Small intestine (tissue), 7 donors: ENCODE results near the gene FLT3. TPM values are rescaled to one million over a fixed set of nuclear protein-coding genes. Genes with fewer than 3 reads are reported as not detected.

Experiments
- DNase-seq, 2 donors: peaks; one replicate each; pipeline versions ENCODE4 v3.0.0 to v3.0.0-alpha.2; 2013
- FAIRE-seq: peaks from 2 replicates; lab custom pipeline; 2012; peaks lifted over from hg19 to GRCh38; lab: Jason Lieb, UNC
- H3K27ac ChIP-seq, 3 donors: one replicate each; pipeline ENCODE4 v1.5.1; 2013; ENCODE audit warnings: low read length in 2 of 3, mild to moderate bottlenecking in 2 of 3, control low read depth in 1 of 3, inconsistent platforms in 1 of 3, low read depth in 1 of 3, moderate library complexity in 1 of 3
- H3K27me3 ChIP-seq, 3 donors: one replicate each; pipeline ENCODE4 v1.6.1; 2013; ENCODE audit warnings: low read length in 3 of 3, inconsistent platforms in 1 of 3; ENCODE audit not compliant: control insufficient read depth in 3 of 3, insufficient read depth in 3 of 3
- H3K36me3 ChIP-seq, 3 donors: one replicate each; pipeline ENCODE4 v1.6.1; 2013; ENCODE audit warnings: low read length in 3 of 3, inconsistent platforms in 1 of 3, low read depth in 1 of 3, mild to moderate bottlenecking in 1 of 3, moderate library complexity in 1 of 3; ENCODE audit not compliant: control insufficient read depth in 3 of 3, insufficient read depth in 2 of 3
- H3K4me1 ChIP-seq, 3 donors: one replicate each; pipeline ENCODE4 v1.6.1; 2013; ENCODE audit warnings: low read length in 2 of 3, inconsistent platforms in 1 of 3, low read depth in 1 of 3, mild to moderate bottlenecking in 1 of 3, moderate library complexity in 1 of 3; ENCODE audit not compliant: control insufficient read depth in 3 of 3, insufficient read depth in 2 of 3
- H3K4me3 ChIP-seq, 3 donors: one replicate each; pipeline ENCODE4 v1.5.1; 2013; ENCODE audit warnings: low read length in 3 of 3, control low read depth in 1 of 3, inconsistent platforms in 1 of 3, low read depth in 1 of 3, mild to moderate bottlenecking in 1 of 3, moderate library complexity in 1 of 3
- H3K9me3 ChIP-seq, 2 donors: one replicate each; pipeline ENCODE4 v1.6.1; 2013; ENCODE audit warnings: low read depth in 1 of 2, low read length in 1 of 2; ENCODE audit not compliant: control insufficient read depth in 2 of 2, insufficient read depth in 1 of 2
- WGBS, 3 donors: extraction: QIAGEN DNeasy Blood & Tissue Kit; methylation state at CpG; one replicate each; pipeline ENCODE4 v1.1.7; 2013; 5-methylcytosine and 5-hydroxymethylcytosine counted together
- polyA plus RNA-seq, 4 donors: library from polyadenylated mRNA; stranded (reverse) in 3 of 4; unstranded in 1 of 4; fragments of 200-250 nt in 3 of 4; fragments of 120-200 nt in 1 of 4; gene quantifications; one replicate each; pipeline versions ENCODE4 v1.2.1 to v1.2.3, GENCODE V29; 2013
- donor health status: healthy with polysubstance abuse.
- donor health status: control.
- donor health status: control.
- donor health status: Bipolar disorder and iron deficiency.
- donor health status: healthy.

FLT3 gene
- polyA plus RNA-seq, 4 donors, result 0.19 to 0.83 (median 0.27) TPM; not detected in 1

- WGBS, 3 donors, result 89 to 93% (median 91%) methylated on average over 11 of the region's 11 CpGs
- H3K9me3 ChIP-seq, result no peaks in the 10 kb centered on the region
- FAIRE-seq (no peak), DNase-seq (no peak)
- H3K4me3 ChIP-seq, result no peak overlapping the region
- H3K27ac ChIP-seq, result no peak overlapping the region
- H3K27me3 ChIP-seq, result peaks cover 0 to 2% (median 0%) of the 10 kb centered on the region in 3 donors
- H3K36me3 ChIP-seq, result no peaks in the 10 kb centered on the region
- H3K4me1 ChIP-seq, result no peaks in the 10 kb centered on the region
Measured at GRCh38 chr13:28001049-28001448, 99.3 kb downstream of the FLT3 start.

- H3K4me1 ChIP-seq, result no peaks in the 10 kb centered on the region
- H3K27ac ChIP-seq, result no peak overlapping the region
- 43 to 65% (median 65%) methylated on average over 5 of the region's 5 CpGs for WGBS, 3 donors
- FAIRE-seq (no peak), DNase-seq (no peak)
- no peaks in the 10 kb centered on the region for H3K36me3 ChIP-seq
- H3K4me3 ChIP-seq, result no peak overlapping the region
- H3K9me3 ChIP-seq, result no peaks in the 10 kb centered on the region
- H3K27me3 ChIP-seq, result peaks cover 0 to 2% (median 0%) of the 10 kb centered on the region in 3 donors
Measured at GRCh38 chr13:28000567-28000966, 99.8 kb downstream of the FLT3 start.

- DNase-seq (peak; percentile 70 to 74), FAIRE-seq (no peak)
- H3K4me3 ChIP-seq, result no peak overlapping the region
- H3K36me3 ChIP-seq, result no peaks in the 10 kb centered on the region
- H3K9me3 ChIP-seq, result no peaks in the 10 kb centered on the region
- no peaks in the 10 kb centered on the region for H3K4me1 ChIP-seq
- 21 to 46% (median 42%) methylated on average over 7 of the region's 7 CpGs for WGBS, 3 donors
- peaks cover 0 to 2% (median 0%) of the 10 kb centered on the region in 3 donors for H3K27me3 ChIP-seq
- no peak overlapping the region for H3K27ac ChIP-seq
Measured at GRCh38 chr13:27997904-27998522, 102.4 kb downstream of the FLT3 start.

DNA sequence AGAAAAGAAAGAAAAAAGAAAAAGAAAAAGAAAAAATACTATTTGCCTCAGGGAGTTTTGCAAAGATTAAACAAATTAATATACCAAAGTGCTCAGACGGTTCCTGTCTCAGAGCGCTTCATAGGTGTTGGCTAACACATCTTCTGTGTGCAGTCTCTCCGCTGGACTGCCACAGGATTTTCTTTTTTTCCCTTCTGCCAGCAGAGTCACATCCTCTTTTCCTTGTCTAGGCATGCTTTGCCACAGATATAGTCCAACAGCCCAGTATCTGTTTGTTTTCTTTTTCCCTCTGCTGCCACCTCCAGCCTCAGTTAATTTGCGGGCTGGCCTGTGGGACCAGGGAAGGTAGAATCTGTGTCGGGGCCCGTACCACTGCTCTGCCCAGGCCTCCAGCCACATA lies 108.5 kb downstream of the FLT3 start:
- no peak for DNase-seq
- no peaks in the 10 kb centered on the region for H3K9me3 ChIP-seq
- WGBS, 3 donors, result 83 to 95% (median 92%) methylated on average over 6 of the region's 6 CpGs
- H3K36me3 ChIP-seq, result peaks cover 0 to 20% (median 0%) of the 10 kb centered on the region in 3 donors
- FAIRE-seq, result no peak
- no peak overlapping the region for H3K4me3 ChIP-seq
- H3K27me3 ChIP-seq, result no peaks in the 10 kb centered on the region
- no peaks in the 10 kb centered on the region for H3K4me1 ChIP-seq
- H3K27ac ChIP-seq, result no peak overlapping the region

DNA sequence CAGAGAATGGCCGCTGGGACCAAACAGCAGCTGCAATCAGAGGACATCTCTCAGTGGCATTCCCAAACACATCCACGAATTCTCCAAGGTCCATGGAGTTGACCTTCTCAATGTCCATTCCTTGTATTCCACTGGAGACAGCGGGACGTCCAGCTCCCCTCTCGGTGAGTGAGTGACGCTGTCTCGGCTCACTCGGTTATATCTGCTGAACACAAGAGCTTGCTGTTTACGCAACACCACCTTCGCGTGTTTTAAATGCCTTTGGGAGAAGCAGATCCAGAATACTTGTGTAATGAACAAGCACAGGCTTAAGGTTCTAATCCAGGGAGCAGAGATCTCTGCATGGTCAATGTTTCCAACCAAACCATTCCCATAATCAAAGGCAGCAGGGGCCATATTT lies 111.9 kb downstream of the FLT3 start, which contains the start of gene URAD:
Gene URAD, minus strand, starts transcription at position 174 of the 400 bp plus-strand sequence. Its CDS starts 56 bp downstream, at position 118.
- DNase-seq, result no peak
- H3K9me3 ChIP-seq, result no peaks in the 10 kb centered on the region
- WGBS, 3 donors, result 81 to 90% (median 84%) methylated on average over 11 of the region's 11 CpGs
- peaks cover 0 to 37% (median 0%) of the 10 kb centered on the region in 3 donors for H3K36me3 ChIP-seq
- no peak within 1 kb of the TSS for H3K27ac ChIP-seq
- no peaks in the 10 kb centered on the region for H3K4me1 ChIP-seq
- peaks cover 0 to 3% (median 0%) of the 10 kb centered on the region in 3 donors for H3K27me3 ChIP-seq
- no peak for FAIRE-seq
- no peak within 1 kb of the TSS for H3K4me3 ChIP-seq

- WGBS, 3 donors, result 81 to 93% (median 90%) methylated on average over 1 of the region's 1 CpG
- no peak for DNase-seq
- H3K27me3 ChIP-seq, result peaks cover 0 to 16% (median 8%) of the 10 kb centered on the region in 3 donors
- no peak overlapping the region for H3K4me3 ChIP-seq
- no peak for FAIRE-seq
- H3K4me1 ChIP-seq, result peaks cover 0 to 7% (median 0%) of the 10 kb centered on the region in 3 donors
- H3K36me3 ChIP-seq, result peaks cover 0 to 31% (median 0%) of the 10 kb centered on the region in 3 donors
- H3K27ac ChIP-seq, result no peak overlapping the region
- no peaks in the 10 kb centered on the region for H3K9me3 ChIP-seq
Measured at GRCh38 chr13:27985600-27985999, 114.8 kb downstream of the FLT3 start.

DNA sequence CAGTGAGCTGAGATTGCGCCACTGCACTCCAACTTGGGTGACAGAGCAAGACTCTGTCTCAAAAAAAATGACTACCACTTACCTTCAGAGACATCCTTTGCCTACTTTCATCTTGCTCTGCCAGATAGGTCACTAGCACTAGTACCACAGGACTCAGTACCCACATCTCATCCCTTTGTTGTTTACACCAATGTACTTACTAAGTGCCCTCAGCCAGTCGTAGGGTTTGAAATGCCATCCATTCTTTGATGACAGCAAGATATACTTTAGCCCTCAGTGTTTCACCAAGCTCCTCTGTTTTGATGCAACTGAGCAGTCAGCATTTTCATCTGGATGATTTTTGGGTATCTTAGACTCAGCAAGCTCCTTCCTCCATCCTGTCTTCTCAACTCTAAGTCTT lies 118.0 kb downstream of the FLT3 start:
- WGBS, 3 donors, result 59 to 83% (median 70%) methylated on average over 2 of the region's 2 CpGs
- FAIRE-seq (no peak), DNase-seq (no peak)
- Histone ChIP-seq H3K9me3 (no peaks in the 10 kb centered on the region), H3K4me1 (peaks cover 0 to 7% (median 0%) of the 10 kb centered on the region in 3 donors), H3K36me3 (peaks cover 0 to 26% (median 0%) of the 10 kb centered on the region in 3 donors), H3K27me3 (peaks cover 0 to 27% (median 21%) of the 10 kb centered on the region in 3 donors), H3K4me3 (peak overlapping the region in 1 of 3 donors; percentile 90), H3K27ac (peak overlapping the region in 1 of 3 donors; percentile 98)

DNA sequence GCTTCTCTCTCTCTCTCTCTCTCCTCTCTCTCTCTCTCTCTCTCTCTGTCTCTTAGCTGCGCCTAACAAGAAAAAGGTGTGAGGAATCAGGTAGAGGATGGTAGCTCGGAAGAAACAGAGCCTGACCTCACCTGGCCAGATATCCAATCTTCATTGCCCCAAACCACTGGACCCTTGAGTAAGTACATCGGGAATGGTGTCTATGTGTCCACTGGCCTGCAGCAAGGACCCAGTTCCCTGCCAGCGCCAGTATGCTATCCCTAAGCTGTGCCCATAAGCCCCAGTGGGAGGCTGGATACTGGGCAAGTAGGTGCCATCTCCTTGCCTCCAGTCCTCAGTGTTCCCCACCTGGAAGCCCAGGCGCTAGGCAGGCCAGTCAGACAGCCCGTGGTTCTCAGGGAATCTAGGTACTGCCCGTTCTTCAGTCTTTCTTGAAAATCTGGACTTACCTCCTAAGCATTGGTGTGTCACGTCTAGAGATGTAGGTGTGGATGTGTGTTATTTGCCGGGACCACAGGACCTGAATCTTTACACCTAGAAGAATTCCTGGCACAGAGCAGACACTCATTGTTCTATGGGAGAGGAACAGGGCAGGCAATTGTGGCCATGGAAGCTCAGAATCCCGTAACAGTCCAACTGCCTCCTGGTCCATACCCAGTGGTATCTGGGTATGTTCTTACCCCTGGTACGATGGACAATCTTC lies 119.2 kb downstream of the FLT3 start:
- peak overlapping the region; percentile 94 to 98 (median 97) for H3K27ac ChIP-seq
- peak overlapping the region in 2 of 3 donors; percentile 84 to 90 for H3K4me3 ChIP-seq
- H3K9me3 ChIP-seq, result no peaks in the 10 kb centered on the region
- FAIRE-seq, result no peak
- DNase-seq, result peak in 1 of 2 donors; percentile 71
- H3K4me1 ChIP-seq, result peaks cover 0 to 7% (median 0%) of the 10 kb centered on the region in 3 donors
- peaks cover 0 to 18% (median 0%) of the 10 kb centered on the region in 3 donors for H3K36me3 ChIP-seq
- 6 to 24% (median 15%) methylated on average over 10 to 11 of the region's 11 CpGs for WGBS, 3 donors
- H3K27me3 ChIP-seq, result peaks cover 0 to 38% (median 27%) of the 10 kb centered on the region in 3 donors
